PC-3 (cell line): ENCODE results near the gene C3orf18. TPM values are rescaled to one million over a fixed set of nuclear protein-coding genes. Genes with fewer than 3 reads are reported as not detected.

Source experiments
- ATAC-seq: fragments of 200-7000 bp; cut with Tn5 transposase; 2 replicates; pipeline ENCODE4 v1.9.1; 2020; ENCODE audit warnings: mild to moderate bottlenecking, moderate library complexity
- BruUV-seq: library from RNA; stranded (reverse); fragments of 400-500 nt; replicated peaks from 2 replicates; lab custom pipeline; 2021; lab: Mats Ljungman, UMichigan
- CTCF ChIA-PET: fragments of 300-600 bp; sonication (Branson Sonifier 250); formaldehyde crosslinking; loops from one replicate; lab custom pipeline; 2022; ENCODE audit warnings: antibody characterized with exemption; lab: Charles Lee
- POLR2A ChIA-PET: fragments of 300-600 bp; sonication (Branson Sonifier 250); formaldehyde crosslinking; loops from one replicate; lab custom pipeline; 2022; ENCODE audit warnings: antibody characterized with exemption; ENCODE audit not compliant: unreplicated experiment; lab: Charles Lee
- DNase-seq: peaks from one replicate; pipeline ENCODE4 v3.0.0-alpha.2; 2015
- H2AFZ ChIP-seq: fragments of 300-600 bp; sonication (generic); 2 replicates; pipeline ENCODE4 v1.6.0; 2016; ENCODE audit warnings: antibody characterized with exemption, low read length
- H3F3A ChIP-seq: fragments of 300-600 bp; sonication (generic); one replicate; pipeline ENCODE4 v1.6.0; 2017; ENCODE audit warnings: antibody characterized with exemption, low read length, control low read depth, mild to moderate bottlenecking; ENCODE audit not compliant: unreplicated experiment
- H3K27ac ChIP-seq: fragments of 300-600 bp; sonication (generic); 2 replicates; pipeline ENCODE4 v1.5.1; 2016; ENCODE audit warnings: mild to moderate bottlenecking, low read length
- H3K27me3 ChIP-seq: fragments of 300-600 bp; sonication (generic); 2 replicates; pipeline ENCODE4 v1.6.1; 2016; ENCODE audit warnings: low read length, mixed read lengths
- H3K36me3 ChIP-seq: fragments of 300-600 bp; sonication (generic); 2 replicates; pipeline ENCODE4 v1.6.1; 2016; ENCODE audit warnings: low read depth, mixed run types, low read length, mixed read lengths
- H3K4me1 ChIP-seq: fragments of 300-600 bp; sonication (generic); 2 replicates; pipeline ENCODE4 v1.5.1; 2016; ENCODE audit warnings: low read length; ENCODE audit not compliant: insufficient read depth
- H3K4me2 ChIP-seq: fragments of 300-600 bp; sonication (generic); 2 replicates; pipeline ENCODE4 v1.6.0; 2016; ENCODE audit warnings: low read length
- H3K4me3 ChIP-seq: fragments of 300-600 bp; sonication (generic); 2 replicates; pipeline ENCODE4 v1.5.1; 2016; ENCODE audit warnings: mild to moderate bottlenecking, low read length, mixed read lengths
- H3K79me2 ChIP-seq: fragments of 300-600 bp; sonication (generic); 2 replicates; pipeline ENCODE4 v1.6.1; 2017; ENCODE audit warnings: low read length, mixed read lengths
- H3K9ac ChIP-seq: fragments of 300-600 bp; sonication (generic); 2 replicates; pipeline ENCODE4 v1.6.0; 2016; ENCODE audit warnings: mild to moderate bottlenecking, low read length
- H3K9me2 ChIP-seq: fragments of 300-600 bp; sonication (generic); replicated peaks from 2 replicates; pipeline ENCODE4 v1.6.1; 2016; ENCODE audit warnings: mixed run types, low read length, mixed read lengths
- H3K9me3 ChIP-seq: fragments of 300-600 bp; sonication (generic); 2 replicates; pipeline ENCODE4 v1.6.1; 2016; ENCODE audit warnings: low read length, mixed read lengths
- H4K20me1 ChIP-seq: fragments of 300-600 bp; sonication (generic); 2 replicates; pipeline ENCODE4 v1.6.1; 2016; ENCODE audit warnings: low read length, mixed read lengths
- EZH2 ChIP-seq: fragments of 300-600 bp; sonication (generic); IDR thresholded peaks from one replicate; pipeline ENCODE4 v1.6.1; 2017; ENCODE audit warnings: antibody characterized with exemption, mild to moderate bottlenecking, low read length; ENCODE audit not compliant: unreplicated experiment
- EZH2phosphoT487 ChIP-seq: fragments of 300-600 bp; sonication (generic); IDR thresholded peaks from 2 replicates; pipeline ENCODE4 v1.6.1; 2018; ENCODE audit warnings: mild to moderate bottlenecking, antibody characterized with exemption, low read length, borderline replicate concordance
- intact Hi-C: fragments of 100-400 bp; cut with micrococcal nuclease; formaldehyde crosslinking; loops from 2 replicates; pipeline ENCODE4 v1.9.0; 2023
- total RNA-seq: library from RNA; depleted of rRNA; stranded (reverse); fragments of >200 nt; gene quantifications from 2 replicates; pipeline ENCODE4 v1.2.3, GENCODE V29; 2014
- TF ChIP-seq, protein P1 (sequence below): fragments of 300-600 bp; sonication (generic); conservative IDR thresholded peaks from 2 replicates; pipeline ENCODE4 v1.5.1; 2017; ENCODE audit warnings: antibody characterized with exemption, low read depth, mild to moderate bottlenecking, low read length

The C3orf18 gene
- total RNA-seq, 1 experiment from 2014 or later: 31.2 TPM

DNA sequence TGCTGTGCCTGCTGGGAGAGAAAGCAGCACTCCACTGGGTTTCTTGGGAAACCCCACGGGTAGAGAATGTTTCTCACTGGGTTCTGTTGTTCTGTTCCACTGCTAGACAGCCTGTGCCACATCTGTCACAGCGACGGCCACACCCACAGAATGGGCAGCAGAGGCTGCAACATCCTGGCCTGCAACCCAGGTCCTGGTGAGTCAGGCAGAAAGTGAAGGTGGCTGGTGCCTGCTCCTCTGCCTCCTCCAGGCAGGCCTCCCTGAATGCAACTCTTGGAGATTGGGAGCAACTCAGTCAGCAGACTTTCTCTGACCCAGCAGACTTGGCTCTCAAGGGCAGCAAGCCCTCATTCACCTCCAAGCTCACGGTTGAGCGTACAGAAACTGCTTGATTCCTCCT lies 13.0 kb downstream of the C3orf18 start:
- Histone ChIP-seq H3K9me2 (no peaks in the 10 kb centered on the region), H3K4me3 (no peak overlapping the region), H3K4me1 (no peaks in the 10 kb centered on the region), H3K4me2 (no peak overlapping the region), H3K9me3 (no peaks in the 10 kb centered on the region), H4K20me1 (no peaks in the 10 kb centered on the region), H3K79me2 (no peaks in the 10 kb centered on the region), H3F3A (no peaks in the 10 kb centered on the region), H3K9ac (no peak overlapping the region), H3K27ac (no peak overlapping the region), H3K36me3 (no peaks in the 10 kb centered on the region), H2AFZ (no peak overlapping the region), H3K27me3 (no peaks in the 10 kb centered on the region)
- DNase-seq: no peak
- intact Hi-C loops: no loop called here
- CTCF ChIA-PET: no interaction called here
- 0 out of 2 replicates have a peak, but pooled peaks have one; percentile 16 for ATAC-seq
- POLR2A ChIA-PET: no interaction called here
- no TSS peak for BruUV-seq
- TF ChIP-seq EZH2phosphoT487 (no peak), EZH2 (no peak)
- TF ChIP-seq, protein P1, sequence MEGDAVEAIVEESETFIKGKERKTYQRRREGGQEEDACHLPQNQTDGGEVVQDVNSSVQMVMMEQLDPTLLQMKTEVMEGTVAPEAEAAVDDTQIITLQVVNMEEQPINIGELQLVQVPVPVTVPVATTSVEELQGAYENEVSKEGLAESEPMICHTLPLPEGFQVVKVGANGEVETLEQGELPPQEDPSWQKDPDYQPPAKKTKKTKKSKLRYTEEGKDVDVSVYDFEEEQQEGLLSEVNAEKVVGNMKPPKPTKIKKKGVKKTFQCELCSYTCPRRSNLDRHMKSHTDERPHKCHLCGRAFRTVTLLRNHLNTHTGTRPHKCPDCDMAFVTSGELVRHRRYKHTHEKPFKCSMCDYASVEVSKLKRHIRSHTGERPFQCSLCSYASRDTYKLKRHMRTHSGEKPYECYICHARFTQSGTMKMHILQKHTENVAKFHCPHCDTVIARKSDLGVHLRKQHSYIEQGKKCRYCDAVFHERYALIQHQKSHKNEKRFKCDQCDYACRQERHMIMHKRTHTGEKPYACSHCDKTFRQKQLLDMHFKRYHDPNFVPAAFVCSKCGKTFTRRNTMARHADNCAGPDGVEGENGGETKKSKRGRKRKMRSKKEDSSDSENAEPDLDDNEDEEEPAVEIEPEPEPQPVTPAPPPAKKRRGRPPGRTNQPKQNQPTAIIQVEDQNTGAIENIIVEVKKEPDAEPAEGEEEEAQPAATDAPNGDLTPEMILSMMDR: no peak

DNA sequence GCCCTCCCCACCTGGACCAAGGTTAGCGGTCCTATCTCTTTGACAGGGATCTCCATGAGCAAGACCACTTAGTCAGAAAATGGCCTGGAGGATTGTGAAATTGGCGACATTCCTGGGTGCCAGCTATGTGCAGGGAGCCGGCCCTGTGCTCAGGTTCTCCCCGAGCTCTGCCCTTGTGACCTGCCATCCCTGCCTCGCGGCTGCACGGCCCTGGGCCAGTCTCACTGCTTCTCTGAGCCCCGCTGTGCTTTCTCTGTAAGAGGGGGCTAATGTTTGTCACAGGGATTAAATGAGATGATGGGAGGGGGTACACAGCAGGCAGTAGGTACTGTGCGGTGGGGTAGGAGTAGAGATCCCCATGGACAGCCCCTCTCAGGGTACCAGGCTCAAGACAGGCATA lies 14.9 kb downstream of the C3orf18 start:
- no peak for DNase-seq
- no peak overlapping the region for H3K4me2 ChIP-seq
- H3K4me1 ChIP-seq: no peaks in the 10 kb centered on the region
- H3F3A ChIP-seq: no peaks in the 10 kb centered on the region
- no peak overlapping the region for H3K4me3 ChIP-seq
- no peaks in the 10 kb centered on the region for H3K9me2 ChIP-seq
- H4K20me1 ChIP-seq: no peaks in the 10 kb centered on the region
- ATAC-seq: no peak
- CTCF ChIA-PET: no interaction called here
- no peak overlapping the region for H3K27ac ChIP-seq
- no peaks in the 10 kb centered on the region for H3K36me3 ChIP-seq
- POLR2A ChIA-PET: no interaction called here
- intact Hi-C loops: no loop called here
- no peaks in the 10 kb centered on the region for H3K9me3 ChIP-seq
- no peak overlapping the region for H2AFZ ChIP-seq
- no peaks in the 10 kb centered on the region for H3K27me3 ChIP-seq
- no peaks in the 10 kb centered on the region for H3K79me2 ChIP-seq
- TF ChIP-seq, protein P1: no peak
- no peak for TF ChIP-seq EZH2phosphoT487
- no peak for TF ChIP-seq EZH2
- no TSS peak for BruUV-seq
- no peak overlapping the region for H3K9ac ChIP-seq

DNA sequence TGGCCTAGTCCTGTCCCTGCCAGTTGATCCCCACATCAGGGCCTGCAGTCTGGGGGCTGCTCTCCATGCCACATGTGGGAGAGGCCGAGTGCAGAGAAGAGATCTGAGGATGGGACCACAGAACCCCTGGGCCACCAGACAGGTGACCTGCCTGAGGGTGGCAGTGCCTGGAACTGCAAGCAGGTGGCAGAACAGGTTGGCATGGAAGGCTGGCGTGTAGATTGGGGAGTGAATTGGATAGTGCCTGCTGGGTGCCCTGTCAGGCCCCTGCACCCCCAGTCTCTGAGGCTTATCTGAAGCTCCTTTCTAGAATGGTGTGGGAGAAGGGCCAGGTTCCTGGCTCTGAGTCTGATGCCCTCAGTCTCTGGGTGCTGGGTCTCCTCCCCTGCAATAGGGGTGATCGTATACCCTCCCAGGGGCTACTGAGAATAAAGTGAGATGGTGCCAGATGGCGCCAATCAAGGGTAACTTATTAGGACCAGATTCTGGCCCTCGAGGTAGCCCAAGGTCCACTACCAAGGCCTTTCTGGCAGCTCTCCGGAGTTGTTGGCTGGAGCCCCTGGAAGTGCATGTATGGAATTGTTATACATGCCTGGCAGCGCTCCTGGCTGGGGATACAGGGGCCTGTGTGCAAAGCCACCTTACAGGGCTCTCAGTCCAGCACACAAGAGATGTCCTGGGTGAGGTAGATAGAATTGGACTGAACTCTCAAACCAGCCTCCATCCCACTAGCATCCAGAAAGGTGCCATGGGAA lies 15.7 kb downstream of the C3orf18 start:
- DNase-seq (peak; percentile 25), ATAC-seq (peak; percentile 36)
- Histone ChIP-seq H2AFZ (no peak overlapping the region), H3K36me3 (no peaks in the 10 kb centered on the region), H3K79me2 (no peaks in the 10 kb centered on the region), H3K27ac (no peak overlapping the region), H3K4me2 (no peak overlapping the region), H4K20me1 (no peaks in the 10 kb centered on the region), H3K27me3 (no peaks in the 10 kb centered on the region), H3K4me3 (no peak overlapping the region), H3K9me2 (no peaks in the 10 kb centered on the region), H3K4me1 (no peaks in the 10 kb centered on the region), H3K9me3 (no peaks in the 10 kb centered on the region), H3F3A (no peaks in the 10 kb centered on the region), H3K9ac (no peak overlapping the region)
- POLR2A ChIA-PET: no interaction called here
- intact Hi-C loops: loop anchor here (1.0 kb wide), 1 partner anchor 62 kb away; no protein-coding TSS in a partner anchor
- TF ChIP-seq EZH2phosphoT487: no peak
- TF ChIP-seq, protein P1: peak; percentile 40
- BruUV-seq: no TSS peak
- CTCF ChIA-PET: no interaction called here
